Left ventricle myocardium inferior (tissue), 1 donor: ENCODE results near the gene FAM217B. TPM values are rescaled to one million over a fixed set of nuclear protein-coding genes. Genes with fewer than 3 reads are reported as not detected.

Experiments used
- DNase-seq: peaks from one replicate; pipeline ENCODE4 v3.0.0-alpha.2; 2020
- H3K27ac ChIP-seq: fragments of 200-600 bp; replicated peaks from 2 replicates; pipeline ENCODE4 v1.8.0; 2021
- H3K27me3 ChIP-seq: fragments of 200-600 bp; 2 replicates; pipeline ENCODE4 v1.8.0; 2021; ENCODE audit warnings: low read depth
- H3K36me3 ChIP-seq: fragments of 200-600 bp; 2 replicates; pipeline ENCODE4 v1.8.0; 2021
- H3K4me1 ChIP-seq: fragments of 200-600 bp; 2 replicates; pipeline ENCODE4 v1.8.0; 2021
- H3K4me3 ChIP-seq: fragments of 200-600 bp; 2 replicates; pipeline ENCODE4 v1.8.0; 2021; ENCODE audit warnings: mild to moderate bottlenecking, moderate library complexity
- H3K9me3 ChIP-seq: fragments of 200-600 bp; replicated peaks from 2 replicates; pipeline ENCODE4 v1.8.0; 2021
- CTCF ChIP-seq: fragments of 200-600 bp; IDR thresholded peaks from 2 replicates; pipeline ENCODE4 v1.8.0; 2021; ENCODE audit warnings: antibody characterized with exemption, mild to moderate bottlenecking, borderline replicate concordance
- intact Hi-C: fragments of 100-400 bp; cut with micrococcal nuclease; formaldehyde crosslinking; loops from one replicate; pipeline ENCODE4 v1.11.0; 2022
- total RNA-seq: library from RNA; stranded (reverse); fragmentation: NEBNext Ultra II Directional; extraction: Animal tissue kit (Norgen Biotek cat#: 25700); gene quantifications from one replicate; pipeline ENCODE4 v1.2.1, GENCODE V29; 2021
- donor health status: DM: no; HTN: yes; CAD: no; lungs with severe emphysema.

The FAM217B gene
- total RNA-seq, 1 donor from 2014 or later = 37.4 TPM

GRCh38 chr20:59976156-59976782 lies 36.1 kb downstream of the FAM217B start:
- DNase-seq = no peak
- Histone ChIP-seq H3K27me3 (no peaks in the 10 kb centered on the region), H3K36me3 (no peaks in the 10 kb centered on the region), H3K4me1 (no peaks in the 10 kb centered on the region), H3K4me3 (no peak overlapping the region), H3K9me3 (no peaks in the 10 kb centered on the region), H3K27ac (no peak overlapping the region)
- no peak for TF ChIP-seq CTCF
- intact Hi-C loops = no loop called here

GRCh38 chr20:59977086-59977485 lies 36.9 kb downstream of the FAM217B start:
- Histone ChIP-seq H3K27me3 (no peaks in the 10 kb centered on the region), H3K9me3 (no peaks in the 10 kb centered on the region), H3K4me1 (no peaks in the 10 kb centered on the region), H3K27ac (no peak overlapping the region), H3K36me3 (no peaks in the 10 kb centered on the region), H3K4me3 (no peak overlapping the region)
- intact Hi-C loops = no loop called here
- TF ChIP-seq CTCF = no peak
- no peak for DNase-seq

GRCh38 chr20:59983076-59983475 lies 42.9 kb downstream of the FAM217B start:
- intact Hi-C loops = no loop called here

GRCh38 chr20:59984541-59984940 lies 44.4 kb downstream of the FAM217B start:
- no peak for DNase-seq
- TF ChIP-seq CTCF = no peak
- intact Hi-C loops = no loop called here
- no peak overlapping the region for H3K4me3 ChIP-seq
- H3K36me3 ChIP-seq = no peaks in the 10 kb centered on the region
- H3K27me3 ChIP-seq = no peaks in the 10 kb centered on the region
- H3K4me1 ChIP-seq = peaks cover 10% of the 10 kb centered on the region
- H3K27ac ChIP-seq = no peak overlapping the region
- H3K9me3 ChIP-seq = no peaks in the 10 kb centered on the region

More at GRCh38 chr20:59983076-59983475, 42.9 kb downstream of the FAM217B start:
- Histone ChIP-seq H3K27me3 (no peaks in the 10 kb centered on the region), H3K4me3 (no peak overlapping the region), H3K4me1 (peaks cover 10% of the 10 kb centered on the region), H3K36me3 (no peaks in the 10 kb centered on the region), H3K9me3 (no peaks in the 10 kb centered on the region), H3K27ac (no peak overlapping the region)
- no peak for TF ChIP-seq CTCF
- no peak for DNase-seq

- H3K27ac ChIP-seq = no peak overlapping the region
- H3K27me3 ChIP-seq = no peaks in the 10 kb centered on the region
- no peak for DNase-seq
- no peak overlapping the region for H3K4me3 ChIP-seq
- intact Hi-C loops = no loop called here
- TF ChIP-seq CTCF = no peak
- no peaks in the 10 kb centered on the region for H3K36me3 ChIP-seq
- no peaks in the 10 kb centered on the region for H3K9me3 ChIP-seq
- H3K4me1 ChIP-seq = peaks cover 10% of the 10 kb centered on the region
Measured at GRCh38 chr20:59985164-59985563, 45.0 kb downstream of the FAM217B start.
